HG03159 (cell line): ENCODE results near the gene ZNF200.
"Not testable (repeated sequence)": the region's sequence is repeated elsewhere in the genome, so short reads cannot be mapped to it uniquely, and the experiment has no call there.

Experiments
- ATAC-seq: cut with Tn5 transposase; IDR thresholded peaks from one replicate; pipeline ENCODE4 v1.9.1; 2021; ENCODE audit warnings: mild to moderate bottlenecking, moderate library complexity; ENCODE audit not compliant: unreplicated experiment

Gene ZNF200

GRCh38 chr16:3202903-3203539 is 31.9 kb downstream of the ZNF200 start:
- ATAC-seq: no peak

- no peak for ATAC-seq
Measured at GRCh38 chr16:3198334-3199072, 36.5 kb downstream of the ZNF200 start.

- not testable (repeated sequence) for ATAC-seq
Measured at GRCh38 chr16:3197694-3198333, 37.1 kb downstream of the ZNF200 start.

- no peak for ATAC-seq
Measured at GRCh38 chr16:3195975-3196374, 39.0 kb downstream of the ZNF200 start.

GRCh38 chr16:3194792-3195191 is 40.2 kb downstream of the ZNF200 start:
- no peak for ATAC-seq

GRCh38 chr16:3193221-3194212 is 41.4 kb downstream of the ZNF200 start:
- ATAC-seq: no peak

GRCh38 chr16:3192476-3193019 is 42.4 kb downstream of the ZNF200 start:
- ATAC-seq: no peak

- no peak for ATAC-seq
Measured at GRCh38 chr16:3190949-3191353, 44.0 kb downstream of the ZNF200 start.

- ATAC-seq: no peak
Measured at GRCh38 chr16:3189869-3190268, 45.1 kb downstream of the ZNF200 start.

- ATAC-seq: no peak
Measured at GRCh38 chr16:3188925-3189825, 45.8 kb downstream of the ZNF200 start.

- ATAC-seq: no peak
Measured at GRCh38 chr16:3188675-3188924, 46.4 kb downstream of the ZNF200 start.

GRCh38 chr16:3187798-3188674 is 46.9 kb downstream of the ZNF200 start, which contains the start of gene OR1F1:
TSS of gene OR1F1 (plus strand) at chr16:3188204.
- no peak for ATAC-seq

GRCh38 chr16:3186946-3187690 is 47.8 kb downstream of the ZNF200 start:
- no peak for ATAC-seq

- ATAC-seq: no peak
Measured at GRCh38 chr16:3183445-3184139, 51.4 kb downstream of the ZNF200 start.

- ATAC-seq: no peak
Measured at GRCh38 chr16:3182608-3183444, 52.1 kb downstream of the ZNF200 start.

- not testable (repeated sequence) for ATAC-seq
Measured at GRCh38 chr16:3182293-3182607, 52.7 kb downstream of the ZNF200 start.

- no peak for ATAC-seq
Measured at GRCh38 chr16:3180445-3180878, 54.5 kb downstream of the ZNF200 start.
